ENCODE data around the gene DERL3. TPM values are rescaled to one million over a fixed set of nuclear protein-coding genes. Genes with fewer than 3 reads are reported as not detected.

DERL3 gene
- total RNA-seq, 2 donors from 2014 or later, result 5.8 to 6.5 TPM

DNA sequence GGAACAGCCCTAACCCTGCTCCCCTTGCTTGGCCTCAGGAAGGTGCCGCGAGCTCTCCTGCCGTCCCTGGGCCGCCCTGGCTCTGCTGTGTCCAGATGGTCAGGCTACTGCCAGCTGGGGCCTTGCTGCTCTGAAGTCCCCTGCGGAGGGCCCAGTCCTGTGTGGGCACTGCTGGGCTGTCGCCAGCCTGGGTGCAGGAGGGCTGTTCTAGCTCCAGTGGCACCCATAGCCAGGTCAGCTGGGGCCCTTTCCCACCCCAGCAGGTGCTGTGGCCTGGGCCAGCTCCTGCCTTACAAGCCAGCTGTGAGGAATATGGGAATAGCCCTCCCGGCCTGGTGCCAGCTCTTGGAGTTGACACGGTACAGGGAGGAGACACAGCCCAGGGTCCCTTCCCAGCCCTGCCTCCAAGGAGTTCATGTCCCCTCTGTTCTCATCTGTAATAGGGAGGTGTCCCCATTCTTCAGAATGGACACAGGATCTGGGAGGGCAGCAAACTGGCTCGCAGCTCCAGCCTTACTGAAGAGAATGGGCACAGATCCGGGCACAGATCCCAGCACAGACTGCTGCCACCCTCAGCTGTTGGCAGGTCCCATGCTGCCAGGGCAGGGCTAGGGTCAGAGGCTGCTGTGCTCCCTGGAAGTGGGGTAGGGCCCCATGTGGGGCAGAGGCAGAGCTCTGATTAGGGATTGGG lies 3.9 kb downstream of the DERL3 start:
- intact Hi-C loops (cut with DNase I), result no loop called here
- DNase-seq, result peak; percentile 64
- ATAC-seq, result peak; percentile 54 to 58

GRCh38 chr22:23834406-23834792 lies 4.4 kb downstream of the DERL3 start:
- DNase-seq (no peak), ATAC-seq (no peak)
- intact Hi-C loops (cut with DNase I), result no loop called here

GRCh38 chr22:23833911-23834317 lies 4.9 kb downstream of the DERL3 start:
- ATAC-seq, result peak in 1 of 2 donors; percentile 3
- peak; percentile 26 for DNase-seq
- intact Hi-C loops (cut with DNase I), result no loop called here

- ATAC-seq, result no peak
- peak; percentile 24 for DNase-seq
- intact Hi-C loops (cut with DNase I), result no loop called here
These were observed 5.6 kb downstream of the DERL3 start for GRCh38 chr22:23833017-23833751.

- intact Hi-C loops (cut with DNase I), result no loop called here
- peak; percentile 16 for DNase-seq
- ATAC-seq, result no peak
These were observed 6.4 kb downstream of the DERL3 start for GRCh38 chr22:23832226-23833016.

DNA sequence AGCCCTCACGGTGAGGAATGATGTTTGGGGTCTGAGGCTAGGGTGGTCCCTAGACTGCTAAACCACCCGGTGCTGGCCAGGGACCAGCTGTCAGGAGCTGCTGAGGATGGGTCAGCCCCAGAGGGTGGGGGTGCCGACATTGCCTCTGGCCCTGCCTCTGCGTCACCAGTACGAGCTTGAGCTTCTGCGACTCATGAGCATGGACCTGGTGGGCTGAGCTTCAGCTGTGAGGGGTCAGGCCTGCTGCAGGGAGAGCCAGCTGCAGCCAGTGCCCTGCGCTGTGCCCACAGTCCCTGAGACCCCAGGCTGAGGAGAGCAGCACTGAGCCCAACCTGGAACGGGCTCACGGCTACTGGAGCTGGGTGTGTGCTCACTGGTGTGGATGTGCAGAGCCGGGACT lies 7.0 kb downstream of the DERL3 start:
- intact Hi-C loops (cut with DNase I), result no loop called here
- no peak for ATAC-seq
- peak; percentile 15 for DNase-seq

GRCh38 chr22:23831261-23831660 lies 7.5 kb downstream of the DERL3 start:
- no peak for ATAC-seq

DNA sequence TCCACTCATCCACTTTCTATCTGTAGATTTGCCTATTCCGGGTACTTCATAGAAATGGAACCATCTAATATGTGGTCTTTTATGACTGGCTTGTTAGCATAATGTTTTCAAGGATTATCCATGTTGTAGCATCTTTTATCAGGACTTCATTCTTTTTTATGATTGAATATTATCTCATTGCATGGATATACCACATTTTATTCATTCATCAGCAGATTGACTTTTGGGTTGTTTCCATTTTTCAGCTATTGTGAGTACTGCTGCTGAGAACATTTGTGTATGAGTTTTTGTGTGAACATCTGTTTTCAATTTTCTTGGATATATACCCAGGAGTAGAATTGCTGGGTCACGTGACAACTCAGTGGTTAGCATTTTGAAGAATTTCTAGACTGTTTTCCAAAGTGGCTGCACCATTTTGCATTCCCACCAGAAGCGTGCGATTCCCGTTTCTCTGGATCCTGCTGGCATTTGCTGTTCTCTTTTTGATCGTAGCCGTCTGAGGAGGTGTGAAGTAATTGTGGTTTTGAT lies 8.9 kb downstream of the DERL3 start:
- intact Hi-C loops (cut with DNase I), result no loop called here
- no peak for ATAC-seq
- DNase-seq, result no peak

More at GRCh38 chr22:23831261-23831660, 7.5 kb downstream of the DERL3 start:
- peak; percentile 3 for DNase-seq
- intact Hi-C loops (cut with DNase I), result no loop called here

- intact Hi-C loops (cut with DNase I), result no loop called here
- ATAC-seq (peak; percentile 67 to 78), DNase-seq (peak; percentile 63)
These were observed 9.8 kb downstream of the DERL3 start for GRCh38 chr22:23828800-23829680.

GRCh38 chr22:23827351-23827995 lies 11.3 kb downstream of the DERL3 start:
- ATAC-seq (no peak), DNase-seq (peak; percentile 15)
- intact Hi-C loops (cut with DNase I), result no loop called here

DNA sequence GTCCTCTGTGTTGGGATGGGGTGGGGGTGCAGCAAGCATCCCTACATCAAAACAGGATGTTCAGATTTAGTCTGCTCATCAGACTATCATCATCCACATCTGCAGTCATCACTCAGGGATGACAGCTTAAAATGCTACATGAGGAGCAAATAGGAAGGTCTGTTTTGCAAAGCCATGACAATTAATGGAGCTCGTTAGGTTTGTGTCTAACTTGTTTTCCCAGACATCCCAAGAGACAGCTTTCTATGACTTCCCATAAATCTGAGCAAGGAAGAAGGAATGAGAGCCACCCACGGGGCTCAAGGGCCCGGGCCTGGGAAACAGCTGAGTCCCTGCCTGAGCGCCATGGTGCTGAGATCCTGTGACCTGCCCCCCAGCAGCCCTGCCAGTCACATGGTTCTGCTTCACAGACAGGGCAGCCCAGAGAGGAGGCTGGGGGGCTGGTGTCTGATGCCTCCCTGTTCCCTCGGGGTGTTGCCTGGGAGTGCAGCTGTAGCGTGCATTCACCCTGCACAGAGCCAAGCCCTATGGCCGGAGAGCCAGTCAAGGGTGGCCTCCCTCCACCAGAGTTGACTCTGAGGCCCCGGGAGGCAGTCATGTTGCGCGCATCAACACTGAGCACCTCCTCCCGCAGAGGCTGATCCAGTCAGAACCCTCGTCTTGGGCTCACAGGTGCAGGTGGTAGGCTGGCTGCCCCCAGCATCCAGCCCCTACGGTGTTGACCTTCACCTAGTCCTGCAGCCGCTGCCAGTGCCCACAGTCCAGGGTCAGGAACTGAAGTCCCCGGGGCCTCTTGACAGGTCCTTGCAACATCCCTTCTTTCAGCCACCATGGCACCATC lies 12.1 kb downstream of the DERL3 start:
- intact Hi-C loops (cut with DNase I), result no loop called here
- ATAC-seq, result peak in 1 of 2 donors; percentile 3
- DNase-seq, result peak; percentile 36

GRCh38 chr22:23825246-23825905 lies 13.4 kb downstream of the DERL3 start:
- DNase-seq, result peak; percentile 12
- ATAC-seq, result no peak
- intact Hi-C loops (cut with DNase I), result no loop called here

DNA sequence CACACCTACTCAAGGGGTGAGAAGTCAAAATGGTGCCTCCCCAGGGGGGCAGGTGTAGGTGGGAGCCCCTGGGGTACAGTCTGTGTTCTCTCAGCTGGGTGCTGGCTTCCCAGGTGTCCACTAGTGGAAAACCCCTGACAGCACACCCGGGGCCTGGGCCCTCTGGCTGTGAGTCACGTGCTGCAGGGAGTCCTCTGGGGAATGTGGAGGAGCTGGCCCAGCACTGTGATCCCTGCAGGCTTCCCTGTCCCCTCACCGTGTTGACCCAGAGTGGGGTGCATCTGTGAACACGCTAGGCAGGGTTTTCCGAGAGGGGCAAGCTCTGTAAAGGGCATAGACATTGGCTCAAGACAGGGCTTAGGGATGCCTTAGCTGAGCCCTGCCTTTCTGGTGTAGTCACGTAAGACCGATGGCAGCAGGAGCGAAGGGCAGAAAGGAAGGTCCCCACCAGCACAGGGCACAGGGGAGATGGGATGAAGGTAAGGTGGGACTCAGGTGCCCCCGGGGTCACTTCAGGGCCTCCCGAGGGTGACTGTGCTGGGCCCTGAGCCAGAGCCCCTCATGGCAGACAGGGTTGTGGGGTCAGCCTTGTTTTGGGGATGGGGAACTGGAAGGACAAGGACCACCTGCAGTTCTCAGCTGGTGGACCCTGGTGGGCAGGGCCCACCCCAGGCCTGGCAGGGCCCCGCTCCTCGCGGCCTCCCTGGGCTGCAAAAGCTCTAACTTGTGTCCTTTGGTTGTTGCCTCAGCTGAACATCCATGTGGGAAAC lies 14.1 kb downstream of the DERL3 start:
- intact Hi-C loops (cut with DNase I), result no loop called here
- ATAC-seq (no peak), DNase-seq (peak; percentile 24)

DNA sequence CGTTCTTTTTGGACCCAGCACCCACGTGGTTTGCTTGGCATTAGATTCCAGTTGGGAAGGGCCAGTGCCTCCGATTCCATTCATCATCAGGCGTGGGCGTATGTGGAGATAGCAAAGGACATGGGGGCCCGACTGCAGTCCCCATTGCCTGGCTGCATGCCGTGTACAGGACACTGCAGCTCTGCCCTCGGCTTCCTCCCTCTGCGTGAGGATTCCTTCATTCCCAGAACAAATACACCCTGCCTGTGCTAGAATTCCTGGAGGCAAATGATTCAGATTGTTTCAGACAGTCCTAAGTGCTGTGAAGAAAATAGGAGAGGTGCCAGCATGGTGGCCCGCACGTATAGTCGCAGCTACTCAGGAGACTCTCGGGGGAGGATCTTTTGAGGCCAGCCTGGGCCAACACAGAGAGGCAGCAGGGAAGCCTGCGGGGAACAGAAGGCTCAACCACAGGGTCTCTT lies 15.4 kb downstream of the DERL3 start:
- DNase-seq (peak; percentile 62), ATAC-seq (peak; percentile 42 to 50)
- intact Hi-C loops (cut with DNase I), result no loop called here

DNA sequence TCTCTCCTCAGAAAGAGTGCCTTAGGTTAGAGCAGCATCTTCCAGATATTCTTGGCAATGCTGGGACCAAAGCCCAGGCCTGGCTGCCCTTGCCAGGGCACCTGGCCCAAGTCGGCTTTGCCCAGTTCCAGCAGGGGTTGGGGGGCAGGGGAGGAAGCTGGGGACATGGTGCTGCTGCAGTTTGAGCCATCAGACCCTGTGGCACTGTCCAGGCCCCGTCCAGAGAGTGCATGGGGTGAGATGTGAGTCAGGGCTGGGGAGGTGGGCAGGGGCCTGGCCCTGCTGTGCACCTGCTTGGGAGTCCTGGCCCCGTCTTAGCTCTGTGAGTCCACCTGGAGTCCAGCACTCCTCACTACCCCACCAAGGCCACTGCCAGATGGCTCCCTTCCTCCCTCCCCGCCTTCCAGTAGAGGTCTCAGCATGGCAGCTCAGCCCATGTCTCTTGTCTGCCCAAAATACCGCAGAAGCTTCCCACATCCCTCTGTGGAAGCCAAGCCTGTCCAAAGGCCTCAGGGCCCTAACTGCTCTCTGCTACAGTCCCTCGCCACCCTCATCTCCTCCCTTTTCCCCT lies 16.6 kb downstream of the DERL3 start:
- peak; percentile 13 for DNase-seq
- peak; percentile 7 to 70 for ATAC-seq
- intact Hi-C loops (cut with DNase I), result no loop called here

GRCh38 chr22:23820748-23821211 lies 18.0 kb downstream of the DERL3 start:
- intact Hi-C loops (cut with DNase I), result no loop called here
- ATAC-seq (no peak), DNase-seq (peak; percentile 0)
